Measurements from ENCODE around the gene OBP2A. TPM values are rescaled to one million over a fixed set of nuclear protein-coding genes. Genes with fewer than 3 reads are reported as not detected.

Gene OBP2A
- total RNA-seq, 6 donors from 2014 or later, result not detected

- TF ChIP-seq, protein P1, sequence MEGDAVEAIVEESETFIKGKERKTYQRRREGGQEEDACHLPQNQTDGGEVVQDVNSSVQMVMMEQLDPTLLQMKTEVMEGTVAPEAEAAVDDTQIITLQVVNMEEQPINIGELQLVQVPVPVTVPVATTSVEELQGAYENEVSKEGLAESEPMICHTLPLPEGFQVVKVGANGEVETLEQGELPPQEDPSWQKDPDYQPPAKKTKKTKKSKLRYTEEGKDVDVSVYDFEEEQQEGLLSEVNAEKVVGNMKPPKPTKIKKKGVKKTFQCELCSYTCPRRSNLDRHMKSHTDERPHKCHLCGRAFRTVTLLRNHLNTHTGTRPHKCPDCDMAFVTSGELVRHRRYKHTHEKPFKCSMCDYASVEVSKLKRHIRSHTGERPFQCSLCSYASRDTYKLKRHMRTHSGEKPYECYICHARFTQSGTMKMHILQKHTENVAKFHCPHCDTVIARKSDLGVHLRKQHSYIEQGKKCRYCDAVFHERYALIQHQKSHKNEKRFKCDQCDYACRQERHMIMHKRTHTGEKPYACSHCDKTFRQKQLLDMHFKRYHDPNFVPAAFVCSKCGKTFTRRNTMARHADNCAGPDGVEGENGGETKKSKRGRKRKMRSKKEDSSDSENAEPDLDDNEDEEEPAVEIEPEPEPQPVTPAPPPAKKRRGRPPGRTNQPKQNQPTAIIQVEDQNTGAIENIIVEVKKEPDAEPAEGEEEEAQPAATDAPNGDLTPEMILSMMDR (IDR thresholded peaks at IDR 0.05), result peak; percentile 34 to 69 (median 53)
- no peak for TF ChIP-seq POLR2AphosphoS5 (IDR thresholded peaks at IDR 0.05)
- H3K4me3 ChIP-seq, result no peak overlapping the region
These were observed 41.4 kb upstream of the OBP2A start for GRCh38 chr9:135504262-135505243.

GRCh38 chr9:135505406-135506187, 40.3 kb upstream of the OBP2A start:
- 89 to 91% methylated on average over 15 to 19 of the region's 24 CpGs for WGBS, 2 donors
- DNase-seq, result peak in 1 of 2 donors; percentile 82

More at GRCh38 chr9:135504262-135505243, 41.4 kb upstream of the OBP2A start:
- no peak overlapping the region for H3K27ac ChIP-seq
- WGBS, 2 donors, result 59 to 84% methylated on average over 11 to 16 of the region's 21 CpGs
- H3K9me3 ChIP-seq, result no peaks in the 10 kb centered on the region
- H3K36me3 ChIP-seq, result peaks cover 0 to 37% (median 26%) of the 10 kb centered on the region in 4 donors
- H3K4me1 ChIP-seq, result peaks cover 16 to 35% (median 21%) of the 10 kb centered on the region in 4 donors
- DNase-seq (peak; percentile 40 to 48), ATAC-seq (ENCODE audit: low FRiP score in 2 of 2) (no peak)
- no peaks in the 10 kb centered on the region for H3K27me3 ChIP-seq

GRCh38 chr9:135506327-135507103, 39.4 kb upstream of the OBP2A start:
- H3K4me1 ChIP-seq, result peaks cover 7 to 22% (median 13%) of the 10 kb centered on the region in 4 donors
- TF ChIP-seq, protein P1 (IDR thresholded peaks at IDR 0.05), result no peak
- TF ChIP-seq EP300 (IDR thresholded peaks at IDR 0.05), result no peak
- no peak for TF ChIP-seq POLR2AphosphoS5 (IDR thresholded peaks at IDR 0.05)
- TF ChIP-seq POLR2A (IDR thresholded peaks at IDR 0.05), result no peak
- no peaks in the 10 kb centered on the region for H3K27me3 ChIP-seq
- no peak overlapping the region for H3K27ac ChIP-seq
- H3K9me3 ChIP-seq, result no peaks in the 10 kb centered on the region
- WGBS, 2 donors, result 75 to 92% methylated on average over 2 to 8 of the region's 14 CpGs
- H3K36me3 ChIP-seq, result peaks cover 0 to 37% (median 26%) of the 10 kb centered on the region in 4 donors
- DNase-seq (peak in 1 of 2 donors; percentile 39), ATAC-seq (ENCODE audit: low FRiP score in 2 of 2) (peak in 1 of 2 donors; percentile 19)
- no peak overlapping the region for H3K4me3 ChIP-seq

More at GRCh38 chr9:135505406-135506187, 40.3 kb upstream of the OBP2A start:
- H3K36me3 ChIP-seq, result peaks cover 0 to 37% (median 26%) of the 10 kb centered on the region in 4 donors
- TF ChIP-seq, protein P1 (IDR thresholded peaks at IDR 0.05), result no peak
- TF ChIP-seq POLR2AphosphoS5 (IDR thresholded peaks at IDR 0.05) (no peak), EP300 (IDR thresholded peaks at IDR 0.05) (no peak), POLR2A (IDR thresholded peaks at IDR 0.05) (no peak)
- no peaks in the 10 kb centered on the region for H3K27me3 ChIP-seq
- no peak for ATAC-seq (ENCODE audit: low FRiP score in 2 of 2)
- H3K9me3 ChIP-seq, result no peaks in the 10 kb centered on the region
- peaks cover 13 to 27% (median 17%) of the 10 kb centered on the region in 4 donors for H3K4me1 ChIP-seq
- H3K27ac ChIP-seq, result no peak overlapping the region
- H3K4me3 ChIP-seq, result no peak overlapping the region
